Hematopoietic multipotent progenitor cell treated with erythropoietin and hydrocortisone succinate and interleukin-3 and kit ligand, for 17 days (in vitro differentiated cells): ENCODE data around the gene RPL18A.
A peak's percentile ranks its signal among the peaks of the same experiment; 100 is the strongest.

Experiments
- DNase-seq: peaks from one replicate; pipeline ENCODE4 v3.0.0-alpha.2; 2015; ENCODE audit warnings: low spot score

The RPL18A gene

GRCh38 chr19:17841810-17842662, 17.7 kb upstream of the RPL18A start:
- no peak for DNase-seq

- no peak for DNase-seq
These were observed 16.9 kb upstream of the RPL18A start for GRCh38 chr19:17842663-17843291.

- no peak for DNase-seq
These were observed 16.4 kb upstream of the RPL18A start for GRCh38 chr19:17843292-17843827.

- DNase-seq = no peak
These were observed 15.7 kb upstream of the RPL18A start for GRCh38 chr19:17843908-17844490.

GRCh38 chr19:17846146-17846545, 13.6 kb upstream of the RPL18A start:
- no peak for DNase-seq

- no peak for DNase-seq
These were observed 12.0 kb upstream of the RPL18A start, which contains the start of gene JAK3 for GRCh38 chr19:17847538-17848366. Gene JAK3, minus strand, starts transcription at chr19:17847982. Its CDS starts 3,565 bp downstream, at chr19:17844417.

- no peak for DNase-seq
These were observed 11.0 kb upstream of the RPL18A start for GRCh38 chr19:17848595-17849292.

GRCh38 chr19:17854061-17854460, 5.6 kb upstream of the RPL18A start:
- no peak for DNase-seq

GRCh38 chr19:17855280-17856152, 4.2 kb upstream of the RPL18A start:
- peak; percentile 87 for DNase-seq

GRCh38 chr19:17860331-17860992, 752 bp downstream of the RPL18A start:
- no peak for DNase-seq

GRCh38 chr19:17860993-17861360, 1.3 kb downstream of the RPL18A start:
- no peak for DNase-seq

- DNase-seq = no peak
These were observed 2.1 kb downstream of the RPL18A start for GRCh38 chr19:17861542-17862402.

- no peak for DNase-seq
These were observed 3.2 kb downstream of the RPL18A start for GRCh38 chr19:17862711-17863519.

GRCh38 chr19:17863520-17864182, 3.9 kb downstream of the RPL18A start:
- DNase-seq = no peak

GRCh38 chr19:17865364-17866311, 5.9 kb downstream of the RPL18A start:
- DNase-seq = no peak

- no peak for DNase-seq
These were observed 6.7 kb downstream of the RPL18A start for GRCh38 chr19:17866312-17866963.
